ENCODE results near the gene TRAPPC12. TPM values are rescaled to one million over a fixed set of nuclear protein-coding genes. Genes with fewer than 3 reads are reported as not detected.

TRAPPC12 gene
- total RNA-seq, 1 donor from 2014 or later: 89.8 TPM

DNA sequence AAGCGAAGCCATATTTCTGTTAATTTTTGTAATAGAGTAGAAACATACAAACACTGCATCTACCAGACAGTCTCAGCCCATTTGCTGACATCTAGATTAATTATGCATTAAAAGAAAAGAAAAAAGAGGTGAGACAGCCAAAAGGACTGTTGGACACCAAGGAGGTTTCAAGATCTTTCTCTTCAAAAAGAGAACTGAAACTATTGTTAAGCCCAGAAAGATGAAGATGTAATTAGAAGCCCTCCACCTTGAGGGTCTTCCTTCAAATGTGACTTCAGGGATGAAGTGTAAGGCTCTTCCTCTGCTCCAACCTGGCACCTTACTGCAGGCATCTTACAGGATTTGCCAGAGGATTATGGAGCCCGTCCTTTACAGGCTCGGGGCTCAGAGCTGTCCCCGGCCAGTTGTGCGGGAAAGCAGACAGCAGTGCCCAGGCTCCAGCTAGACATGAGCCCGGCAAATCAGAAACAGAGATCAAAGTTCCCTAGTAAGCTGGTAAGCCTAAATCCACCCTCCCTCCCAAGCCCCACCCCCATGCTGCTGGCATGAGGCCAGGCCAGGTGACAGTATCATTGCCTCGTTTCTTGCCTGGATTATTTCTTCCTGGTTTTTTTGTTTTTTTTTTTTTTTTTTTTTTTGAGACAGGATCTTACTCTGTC, 101.0 kb downstream of the TRAPPC12 start:
- Histone ChIP-seq H3K9me3 (no peaks in the 10 kb centered on the region), H3K27ac (no peak overlapping the region), H3K4me3 (no peak overlapping the region), H3K27me3 (no peaks in the 10 kb centered on the region), H3K4me1 (no peaks in the 10 kb centered on the region), H3K36me3 (peaks cover 27% of the 10 kb centered on the region)
- ATAC-seq (no peak), DNase-seq (no peak)
- TF ChIP-seq CTCF (IDR thresholded peaks at IDR 0.05): no peak
- intact Hi-C loops (cut with DNase I): no loop called here

DNA sequence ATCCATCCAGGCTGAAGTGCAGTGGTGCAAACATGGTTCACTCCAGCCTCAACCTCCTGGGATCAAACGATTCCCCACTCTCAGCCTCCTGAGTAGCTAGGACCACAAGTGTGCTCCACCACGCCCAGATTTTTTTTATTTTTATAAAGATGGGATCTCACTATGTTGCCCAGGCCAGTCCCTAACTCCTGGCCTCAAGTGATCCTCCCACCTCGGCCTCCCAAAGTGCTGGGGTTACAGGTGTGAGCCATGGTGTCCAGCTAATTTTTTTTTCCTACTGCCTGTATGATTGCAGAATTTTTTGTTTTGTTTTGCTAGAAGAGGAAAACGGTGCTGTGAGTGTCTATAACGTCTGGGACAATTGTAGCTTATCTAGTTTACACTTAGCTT, 101.5 kb downstream of the TRAPPC12 start:
- H3K27me3 ChIP-seq: no peaks in the 10 kb centered on the region
- H3K4me1 ChIP-seq: no peaks in the 10 kb centered on the region
- TF ChIP-seq CTCF (IDR thresholded peaks at IDR 0.05): no peak
- H3K27ac ChIP-seq: no peak overlapping the region
- DNase-seq (no peak), ATAC-seq (no peak)
- H3K9me3 ChIP-seq: no peaks in the 10 kb centered on the region
- peaks cover 21% of the 10 kb centered on the region for H3K36me3 ChIP-seq
- intact Hi-C loops (cut with DNase I): no loop called here
- H3K4me3 ChIP-seq: no peak overlapping the region

GRCh38 chr2:3481736-3482362, 102.4 kb downstream of the TRAPPC12 start:
- Histone ChIP-seq H3K4me3 (no peak overlapping the region), H3K4me1 (no peaks in the 10 kb centered on the region), H3K27ac (no peak overlapping the region), H3K36me3 (peaks cover 17% of the 10 kb centered on the region), H3K27me3 (no peaks in the 10 kb centered on the region), H3K9me3 (no peaks in the 10 kb centered on the region)
- DNase-seq (no peak), ATAC-seq (no peak)
- TF ChIP-seq CTCF (IDR thresholded peaks at IDR 0.05): no peak
- intact Hi-C loops (cut with DNase I): no loop called here

DNA sequence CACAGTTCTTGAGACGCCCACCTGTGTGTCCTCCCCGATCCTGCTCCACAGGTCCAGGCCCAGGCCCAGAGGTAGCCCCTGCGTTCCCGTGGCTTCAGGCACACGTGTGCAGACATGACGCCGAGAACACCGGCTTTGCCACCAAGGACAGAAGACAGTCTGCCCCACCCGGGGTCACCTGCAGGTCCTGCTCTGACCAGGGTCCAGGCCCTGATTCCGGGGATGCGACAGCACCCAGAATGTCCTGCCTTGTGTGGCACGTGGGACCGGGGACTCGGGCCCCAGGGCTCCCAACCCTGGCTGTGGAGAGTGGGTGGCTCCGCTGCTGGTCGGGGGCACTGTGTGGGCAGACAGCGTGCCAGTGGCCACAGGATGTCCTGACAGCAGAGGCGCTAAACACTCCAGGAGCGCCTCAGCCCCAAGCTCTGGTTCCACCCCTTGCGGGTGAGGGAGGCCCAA, 102.9 kb downstream of the TRAPPC12 start:
- peaks cover 17% of the 10 kb centered on the region for H3K36me3 ChIP-seq
- no peak for DNase-seq
- ATAC-seq: no peak
- no peaks in the 10 kb centered on the region for H3K4me1 ChIP-seq
- TF ChIP-seq CTCF (IDR thresholded peaks at IDR 0.05): no peak
- no peaks in the 10 kb centered on the region for H3K9me3 ChIP-seq
- no peak overlapping the region for H3K4me3 ChIP-seq
- no peaks in the 10 kb centered on the region for H3K27me3 ChIP-seq
- intact Hi-C loops (cut with DNase I): no loop called here
- H3K27ac ChIP-seq: no peak overlapping the region

DNA sequence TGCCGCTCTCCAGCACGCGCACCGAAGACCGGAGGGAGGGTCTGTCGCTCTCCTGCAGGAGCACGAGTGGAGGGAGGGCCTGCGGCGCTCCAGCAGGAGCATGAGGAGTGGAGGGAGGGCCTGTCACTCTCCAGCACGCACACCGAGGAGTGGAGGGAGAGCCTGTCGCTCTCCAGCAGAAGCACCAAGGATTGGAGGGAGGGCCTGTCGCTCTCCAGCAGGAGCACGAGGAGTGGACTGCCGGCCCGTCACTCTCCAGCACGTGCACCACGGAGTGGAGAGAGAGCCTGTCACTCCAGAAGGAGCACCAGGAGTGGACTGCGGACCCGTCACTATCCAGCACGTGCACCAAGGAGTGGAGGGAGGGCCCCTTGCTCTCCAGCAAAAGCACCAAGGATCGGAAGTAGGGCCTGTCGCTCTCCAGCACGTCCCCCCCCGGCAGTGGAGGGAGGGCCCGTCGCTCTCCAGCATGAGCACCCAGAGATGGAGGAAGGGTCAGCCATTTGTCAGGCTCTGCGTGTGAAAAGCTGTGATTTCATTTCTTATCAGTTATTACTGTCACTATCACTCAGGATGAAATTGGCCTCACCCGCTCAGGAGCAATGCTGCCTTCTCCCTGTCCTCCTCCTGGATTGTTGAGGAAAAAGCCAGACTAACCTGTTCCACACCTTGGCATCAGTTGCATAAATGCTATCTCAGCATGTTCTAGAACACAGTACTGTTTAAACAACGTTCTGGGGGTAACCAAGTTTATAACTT, 103.9 kb downstream of the TRAPPC12 start:
- TF ChIP-seq CTCF (IDR thresholded peaks at IDR 0.05): no peak
- Histone ChIP-seq H3K27ac (no peak overlapping the region), H3K27me3 (no peaks in the 10 kb centered on the region), H3K4me3 (peak overlapping the region; percentile 26), H3K36me3 (peaks cover 17% of the 10 kb centered on the region), H3K4me1 (no peaks in the 10 kb centered on the region), H3K9me3 (no peaks in the 10 kb centered on the region)
- ATAC-seq (peak; percentile 97), DNase-seq (peak; percentile 90)
- intact Hi-C loops (cut with DNase I): no loop called here
